HG03025 (cell line): Measurements from ENCODE around the gene LRRC8C.

Source experiments
- ATAC-seq: cut with Tn5 transposase; IDR thresholded peaks from one replicate; pipeline ENCODE4 v1.9.1; 2021; ENCODE audit warnings: mild to moderate bottlenecking, moderate library complexity; ENCODE audit not compliant: unreplicated experiment, low FRiP score

LRRC8C gene

GRCh38 chr1:89633248-89633799 lies 404 bp downstream of the LRRC8C start:
- ATAC-seq, result peak; percentile 47

- no peak for ATAC-seq
These were observed 1.1 kb downstream of the LRRC8C start for GRCh38 chr1:89633800-89634625.

GRCh38 chr1:89635825-89636815 lies 3.2 kb downstream of the LRRC8C start:
- no peak for ATAC-seq

- no peak for ATAC-seq
These were observed 4.6 kb downstream of the LRRC8C start for GRCh38 chr1:89637496-89637895.

GRCh38 chr1:89640440-89640839 lies 7.5 kb downstream of the LRRC8C start:
- ATAC-seq, result no peak

GRCh38 chr1:89641781-89642180 lies 8.9 kb downstream of the LRRC8C start:
- ATAC-seq, result no peak

GRCh38 chr1:89643577-89643976 lies 10.7 kb downstream of the LRRC8C start:
- ATAC-seq, result no peak

GRCh38 chr1:89644119-89644814 lies 11.3 kb downstream of the LRRC8C start:
- ATAC-seq, result no peak

GRCh38 chr1:89646259-89646658 lies 13.3 kb downstream of the LRRC8C start:
- ATAC-seq, result no peak

GRCh38 chr1:89649783-89650182 lies 16.9 kb downstream of the LRRC8C start:
- no peak for ATAC-seq

- no peak for ATAC-seq
These were observed 19.5 kb downstream of the LRRC8C start for GRCh38 chr1:89652373-89652772.

GRCh38 chr1:89657886-89658285 lies 25.0 kb downstream of the LRRC8C start:
- ATAC-seq, result no peak

GRCh38 chr1:89659322-89660081 lies 26.6 kb downstream of the LRRC8C start:
- no peak for ATAC-seq

GRCh38 chr1:89660224-89661061 lies 27.5 kb downstream of the LRRC8C start:
- ATAC-seq, result no peak

GRCh38 chr1:89665941-89666340 lies 33.0 kb downstream of the LRRC8C start:
- ATAC-seq, result no peak

GRCh38 chr1:89666640-89667039 lies 33.7 kb downstream of the LRRC8C start:
- no peak for ATAC-seq

GRCh38 chr1:89667691-89668090 lies 34.8 kb downstream of the LRRC8C start:
- no peak for ATAC-seq

GRCh38 chr1:89668961-89669360 lies 36.0 kb downstream of the LRRC8C start:
- no peak for ATAC-seq

- no peak for ATAC-seq
These were observed 36.5 kb downstream of the LRRC8C start for GRCh38 chr1:89669441-89669840.
